Gastrocnemius medialis (tissue), 4 donors: ENCODE measurements around the gene FNDC3B.

Experiments used
- CTCF ChIP-seq, 5 experiments: fragments of 450-650 bp in 3 of 5; fragments of 200-600 bp in 2 of 5; sonication (generic) in 2 of 5; IDR thresholded peaks in 4 of 5; conservative IDR thresholded peaks in 1 of 5; 1 replicate in 4 of 5; 2 replicates in 1 of 5; pipeline ENCODE4 v1.5.1; 2016 to 2019; ENCODE audit warnings: antibody characterized with exemption in 5 of 5, mild to moderate bottlenecking in 3 of 5, moderate library complexity in 3 of 5
- POLR2A ChIP-seq, 2 donors: fragments of 450-650 bp; IDR thresholded peaks; one replicate each; pipeline ENCODE4 v1.6.1; 2017; ENCODE audit warnings: antibody characterized with exemption in 2 of 2, mild to moderate bottlenecking in 2 of 2, moderate library complexity in 2 of 2

DNA sequence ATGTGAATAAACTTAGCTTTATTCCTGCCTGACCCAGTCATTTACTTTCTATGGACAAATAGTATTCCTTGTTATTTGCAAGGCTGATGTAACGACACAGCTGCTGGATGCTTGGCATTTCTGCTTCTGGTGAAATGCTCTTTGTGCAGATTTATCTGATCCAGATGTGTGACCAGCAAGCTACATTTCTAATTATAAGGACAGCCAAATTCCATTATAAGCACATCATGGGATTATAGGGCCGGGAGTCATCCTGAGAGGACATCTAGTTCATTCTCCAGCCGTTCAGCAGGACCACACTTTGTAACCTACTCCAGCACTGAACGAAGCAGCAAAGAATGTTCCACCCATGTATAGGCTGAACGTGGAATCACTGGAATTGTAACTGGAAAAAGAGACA lies 42.9 kb downstream of the FNDC3B start:
- no peak for TF ChIP-seq CTCF (IDR thresholded peaks at IDR 0.05 in 4 of 5, conservative IDR thresholded peaks at IDR 0.05 in 1 of 5)
- TF ChIP-seq POLR2A (IDR thresholded peaks at IDR 0.05): peak in 1 of 2 donors; percentile 38
